Heart right ventricle (tissue), 16 donors: Measurements from ENCODE around the gene KLHDC8B. TPM values are rescaled to one million over a fixed set of nuclear protein-coding genes. Genes with fewer than 3 reads are reported as not detected.

Source experiments
- ATAC-seq, 8 donors: fragments of 200-7000 bp; cut with Tn5 transposase; one replicate each; pipeline ENCODE4 v1.9.1; 2020; ENCODE audit warnings: mild to moderate bottlenecking in 8 of 8, moderate library complexity in 8 of 8, moderate number of reproducible peaks in 1 of 8
- DNase-seq, 2 donors: peaks; one replicate each; pipeline ENCODE4 v3.0.0-alpha.2; 2020
- H3K27ac ChIP-seq, 10 donors: fragments of 200-600 bp; sonication (generic) in 2 of 10; one replicate each; pipeline versions ENCODE4 v1.5.0 to v1.8.0; 2020 to 2022; ENCODE audit warnings: mild to moderate bottlenecking in 3 of 10
- H3K27me3 ChIP-seq, 7 donors: fragments of 200-600 bp; one replicate each; pipeline ENCODE4 v1.8.0; 2021 to 2022; ENCODE audit warnings: mild to moderate bottlenecking in 2 of 7
- H3K36me3 ChIP-seq, 9 donors: fragments of 200-600 bp; sonication (generic) in 1 of 9; one replicate each; pipeline versions ENCODE4 v1.5.0 to v1.8.0; 2020 to 2022; ENCODE audit warnings: mild to moderate bottlenecking in 2 of 9
- H3K4me1 ChIP-seq, 9 donors: fragments of 200-600 bp; sonication (generic) in 1 of 9; one replicate each; pipeline versions ENCODE4 v1.5.0 to v1.8.0; 2020 to 2022; ENCODE audit warnings: mild to moderate bottlenecking in 4 of 9
- H3K4me3 ChIP-seq, 10 donors: fragments of 200-600 bp; sonication (generic) in 2 of 10; one replicate each; pipeline versions ENCODE4 v1.5.0 to v1.8.0; 2020 to 2022; ENCODE audit warnings: mild to moderate bottlenecking in 7 of 10, moderate library complexity in 2 of 10
- H3K9me3 ChIP-seq, 11 donors: fragments of 200-600 bp in 10 of 11; sonication (generic) in 2 of 11; one replicate each; pipeline versions ENCODE4 v1.5.0 to v1.8.0; 2013 to 2022; ENCODE audit warnings: mild to moderate bottlenecking in 2 of 11, control low read depth in 1 of 11, moderate library complexity in 1 of 11
- CTCF ChIP-seq, 9 donors: fragments of 200-600 bp; sonication (generic) in 2 of 9; IDR thresholded peaks; one replicate each; pipeline versions ENCODE4 v1.5.0 to v1.8.0; 2021 to 2022; ENCODE audit warnings: antibody characterized with exemption in 9 of 9, mild to moderate bottlenecking in 5 of 9, moderate library complexity in 1 of 9
- WGBS, 2 donors: extraction: QIAGEN DNeasy Blood & Tissue Kit; methylation state at CpG; one replicate each; pipeline ENCODE4 v1.1.7; 2013; ENCODE audit warnings: inconsistent platforms in 1 of 2; 5-methylcytosine and 5-hydroxymethylcytosine counted together
- intact Hi-C, 10 donors: fragments of 100-400 bp; cut with DNase I; formaldehyde crosslinking; loops; one replicate each; pipeline versions ENCODE4 v1.11.1 to v1.14.2; 2022
- polyA plus RNA-seq, 2 donors: library from polyadenylated mRNA; stranded (reverse); fragments of 200-250 nt; gene quantifications; one replicate each; pipeline ENCODE4 v1.2.3, GENCODE V29; 2013
- total RNA-seq, 10 donors: library from RNA; stranded (reverse); fragmentation: NEBNext Ultra II Directional in 3 of 10; extraction: Animal tissue kit (Norgen Biotek cat#: 25700) in 3 of 10; gene quantifications; one replicate each; pipeline versions ENCODE4 v1.2.1 to v1.2.4, GENCODE V29; 2021 to 2023
- donor health status: Arrhythmogenic right ventricular cardiomyopathy.
- donor health status: ischemic (EF 13 %, LVEDD 7.1; RV severe dilation, severe dysfunction).
- donor health status: healthy with polysubstance abuse.
- donor health status: DM: no; HTN: yes; CAD: no.
- donor health status: DM: no; HTN: no; CAD: no.
- donor health status: ischemic (EF 25% LVEDD 6.9; RV normal size, moderate dysfunction).
- donor health status: ischemic (EF 25% LVEDD 5.7; RV mildly dilated, moderate dysfunction).
- donor health status: healthy.
- donor health status: DM: yes; HTN: yes; CAD: no.
- donor health status: Ischemic cardiomyopathy.
- donor health status: ischemic (EF 35%, LVEDD 5.7; RV mildly dilated, moderate dysfunction).
- donor health status: nonischemic (EF 11% LVEDD 7.7; RV severe dilation, severe dysfunction).
- donor health status: DM: yes; HTN: yes; CAD: no.
- donor health status: PGD.
- donor health status: ischemic (EF 29% LVEDD 5.4; RV normal size, mild dysfunction).
- donor health status: nonischemic (EF 23%, LVEDD 6.1; RV moderate dilation, normal function).

KLHDC8B gene
- total and polyA plus RNA-seq, 12 donors: 56.2 to 190 (median 117) TPM

- intact Hi-C loops: no loop called here
- Histone ChIP-seq H3K9me3 (no peaks in the 10 kb centered on the region), H3K27ac (no peak overlapping the region), H3K4me1 (no peaks in the 10 kb centered on the region), H3K4me3 (no peak overlapping the region), H3K36me3 (no peaks in the 10 kb centered on the region), H3K27me3 (no peaks in the 10 kb centered on the region)
- 96% methylated on average over 2 of the region's 2 CpGs for WGBS, 2 donors
- no peak for ATAC-seq
- DNase-seq: no peak
- TF ChIP-seq CTCF (IDR thresholded peaks at IDR 0.05): no peak
Measured at GRCh38 chr3:49151610-49152009, 19.8 kb upstream of the KLHDC8B start.

GRCh38 chr3:49153349-49153912 lies 18.0 kb upstream of the KLHDC8B start:
- ATAC-seq (peak in 1 of 8 donors; percentile 25), DNase-seq (no peak)
- H3K4me1 ChIP-seq: peaks cover 0 to 3% (median 0%) of the 10 kb centered on the region in 9 donors
- no peak overlapping the region for H3K27ac ChIP-seq
- H3K9me3 ChIP-seq: no peaks in the 10 kb centered on the region
- intact Hi-C loops: no loop called here
- H3K36me3 ChIP-seq: no peaks in the 10 kb centered on the region
- 77 to 84% methylated on average over 3 of the region's 3 CpGs for WGBS, 2 donors
- no peaks in the 10 kb centered on the region for H3K27me3 ChIP-seq
- TF ChIP-seq CTCF (IDR thresholded peaks at IDR 0.05): no peak
- no peak overlapping the region for H3K4me3 ChIP-seq

- TF ChIP-seq CTCF (IDR thresholded peaks at IDR 0.05): no peak
- Histone ChIP-seq H3K4me3 (no peak overlapping the region), H3K27ac (no peak overlapping the region), H3K27me3 (no peaks in the 10 kb centered on the region), H3K4me1 (peaks cover 0 to 4% (median 0%) of the 10 kb centered on the region in 9 donors), H3K9me3 (no peaks in the 10 kb centered on the region), H3K36me3 (peaks cover 0 to 11% (median 0%) of the 10 kb centered on the region in 9 donors)
- no peak for DNase-seq
- intact Hi-C loops: no loop called here
- ATAC-seq: no peak
- WGBS, 2 donors: 75 to 81% methylated on average over 1 of the region's 1 CpG
Measured at GRCh38 chr3:49157289-49157688, 14.1 kb upstream of the KLHDC8B start.

- 74 to 75% methylated on average over 5 of the region's 5 CpGs for WGBS, 2 donors
- ATAC-seq (peak in 5 of 8 donors; percentile 16 to 46 (median 39)), DNase-seq (no peak)
- Histone ChIP-seq H3K4me1 (peaks cover 0 to 4% (median 0%) of the 10 kb centered on the region in 9 donors), H3K27me3 (no peaks in the 10 kb centered on the region), H3K4me3 (no peak overlapping the region), H3K27ac (no peak overlapping the region), H3K9me3 (no peaks in the 10 kb centered on the region), H3K36me3 (peaks cover 0 to 20% (median 0%) of the 10 kb centered on the region in 9 donors)
- intact Hi-C loops: no loop called here
- peak in 7 of 9 donors; percentile 29 to 52 (median 43) for TF ChIP-seq CTCF (IDR thresholded peaks at IDR 0.05)
Measured at GRCh38 chr3:49158103-49158709, 13.2 kb upstream of the KLHDC8B start.
